Measurements from ENCODE around the gene CPSF7. TPM values are rescaled to one million over a fixed set of nuclear protein-coding genes. Genes with fewer than 3 reads are reported as not detected.

Gene CPSF7
- total and polyA plus RNA-seq, 10 of the 15 experiments (the other 5 are each of a cell fraction or from before 2014, with no cell fraction given) = 14.9 to 93.1 (median 60.9) TPM

DNA sequence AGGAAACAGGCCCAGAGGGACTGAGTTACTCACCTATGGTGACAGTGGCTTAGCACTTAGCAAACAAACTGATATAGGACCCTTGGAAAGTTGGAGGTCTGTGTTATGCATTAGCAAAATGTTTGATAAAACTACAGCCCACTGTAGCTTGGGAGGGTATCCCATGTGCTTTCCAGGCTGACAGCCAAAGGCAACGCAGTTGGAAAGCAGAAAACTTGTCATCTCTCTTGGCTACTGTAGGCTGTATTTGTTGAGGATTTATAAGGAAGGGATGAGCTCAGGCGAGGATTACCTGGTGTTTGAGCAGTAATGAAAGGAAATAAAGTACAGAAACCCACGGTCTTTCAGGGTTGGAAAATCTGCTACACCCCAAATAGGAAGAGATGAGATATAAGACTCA lies 23.9 kb upstream of the CPSF7 start:
- no peak for TF ChIP-seq RBBP5 (conservative IDR thresholded peaks at IDR 0.05)
- no peak for TF ChIP-seq SUZ12 (IDR thresholded peaks at IDR 0.05; ENCODE audit: unreplicated experiment)
- TF ChIP-seq SIX5 (IDR thresholded peaks at IDR 0.05; ENCODE audit: low read depth, low read length, severe bottlenecking) = no peak
- TF ChIP-seq EGR1 (IDR thresholded peaks at IDR 0.05; ENCODE audit: borderline replicate concordance in 1 of 2, low read depth in 2 of 2, low read length in 2 of 2) = no peak
- no peak for TF ChIP-seq SMAD5 (IDR thresholded peaks at IDR 0.05; ENCODE audit: low read depth)
- TF ChIP-seq MTA2 (IDR thresholded peaks at IDR 0.05; ENCODE audit: low read depth) = no peak
- no peak for TF ChIP-seq ZNF622 (IDR thresholded peaks at IDR 0.05)
- TF ChIP-seq KAT2A (conservative IDR thresholded peaks at IDR 0.05; ENCODE audit: control insufficient read depth, low read depth, low read length) = no peak
- no peak for TF ChIP-seq ZNF207 (IDR thresholded peaks at IDR 0.05; ENCODE audit: borderline replicate concordance)
- TF ChIP-seq, protein P1, sequence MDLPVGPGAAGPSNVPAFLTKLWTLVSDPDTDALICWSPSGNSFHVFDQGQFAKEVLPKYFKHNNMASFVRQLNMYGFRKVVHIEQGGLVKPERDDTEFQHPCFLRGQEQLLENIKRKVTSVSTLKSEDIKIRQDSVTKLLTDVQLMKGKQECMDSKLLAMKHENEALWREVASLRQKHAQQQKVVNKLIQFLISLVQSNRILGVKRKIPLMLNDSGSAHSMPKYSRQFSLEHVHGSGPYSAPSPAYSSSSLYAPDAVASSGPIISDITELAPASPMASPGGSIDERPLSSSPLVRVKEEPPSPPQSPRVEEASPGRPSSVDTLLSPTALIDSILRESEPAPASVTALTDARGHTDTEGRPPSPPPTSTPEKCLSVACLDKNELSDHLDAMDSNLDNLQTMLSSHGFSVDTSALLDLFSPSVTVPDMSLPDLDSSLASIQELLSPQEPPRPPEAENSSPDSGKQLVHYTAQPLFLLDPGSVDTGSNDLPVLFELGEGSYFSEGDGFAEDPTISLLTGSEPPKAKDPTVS (IDR thresholded peaks at IDR 0.05; ENCODE audit: low read depth, low read length) = no peak
- Histone ChIP-seq H4K20me1 (ENCODE audit: control insufficient read depth, insufficient read depth) (0 out of 2 replicates have a peak, but pooled peaks cover 2% of the 10 kb centered on the region), H3K4me1 (ENCODE audit: control insufficient read depth, insufficient read depth, low read length) (no peaks in the 10 kb centered on the region), H3K79me2 (ENCODE audit: control insufficient read depth, insufficient read depth, low read length) (no peaks in the 10 kb centered on the region), H3K9me3 (replicated peaks; ENCODE audit: control insufficient read depth, insufficient read depth, low read length) (no peaks in the 10 kb centered on the region), H3K4me3 (no peak overlapping the region), H2AFZ (ENCODE audit: control insufficient read depth, low read depth, low read length) (no peak overlapping the region), H3K27ac (ENCODE audit: control insufficient read depth, insufficient read depth) (no peak overlapping the region), H3K4me2 (ENCODE audit: control insufficient read depth, insufficient read depth) (no peak overlapping the region), H3K36me3 (ENCODE audit: control insufficient read depth in 2 of 2, insufficient read depth in 2 of 2, low read length in 1 of 2) (peaks cover 3% of the 10 kb centered on the region in 2 experiments), H3K27me3 (replicated peaks in 1 of 2; ENCODE audit: control insufficient read depth in 2 of 2, insufficient read depth in 2 of 2, low read length in 1 of 2) (no peaks in the 10 kb centered on the region), H3K9ac (ENCODE audit: control insufficient read depth, insufficient read depth, low read length) (no peak overlapping the region)
- FAIRE-seq = no peak
- SMC1A ChIA-PET (ENCODE audit: uncharacterized antibody, unreplicated experiment) = no interaction called here
- CTCF ChIA-PET = interaction anchor here (0.8 to 1.1 kb wide), 2 partner anchors 12 to 18 kb away, joined by 3 read pairs; no protein-coding TSS in a partner anchor
- RAD21 ChIA-PET (ENCODE audit: unreplicated experiment) = no interaction called here
- no peak for DNase-seq (ENCODE audit: low read depth, low spot score)
- ATAC-seq = no peak
- POLR2A ChIA-PET = no interaction called here
- intact Hi-C loops (cut with micrococcal nuclease; ENCODE audit: unreplicated experiment) = no loop called here
- BruUV-seq (replicated peaks) = no TSS peak
- in situ Hi-C loops (cut with MboI) = no loop called here
- 86% methylated on average over 3 of the region's 3 CpGs for WGBS (ENCODE audit: insufficient coverage, insufficient replicate concordance, low lambda C conversion rate, missing lambda C conversion rate)
